ENCODE data around the gene NOP14.

NOP14 gene

DNA sequence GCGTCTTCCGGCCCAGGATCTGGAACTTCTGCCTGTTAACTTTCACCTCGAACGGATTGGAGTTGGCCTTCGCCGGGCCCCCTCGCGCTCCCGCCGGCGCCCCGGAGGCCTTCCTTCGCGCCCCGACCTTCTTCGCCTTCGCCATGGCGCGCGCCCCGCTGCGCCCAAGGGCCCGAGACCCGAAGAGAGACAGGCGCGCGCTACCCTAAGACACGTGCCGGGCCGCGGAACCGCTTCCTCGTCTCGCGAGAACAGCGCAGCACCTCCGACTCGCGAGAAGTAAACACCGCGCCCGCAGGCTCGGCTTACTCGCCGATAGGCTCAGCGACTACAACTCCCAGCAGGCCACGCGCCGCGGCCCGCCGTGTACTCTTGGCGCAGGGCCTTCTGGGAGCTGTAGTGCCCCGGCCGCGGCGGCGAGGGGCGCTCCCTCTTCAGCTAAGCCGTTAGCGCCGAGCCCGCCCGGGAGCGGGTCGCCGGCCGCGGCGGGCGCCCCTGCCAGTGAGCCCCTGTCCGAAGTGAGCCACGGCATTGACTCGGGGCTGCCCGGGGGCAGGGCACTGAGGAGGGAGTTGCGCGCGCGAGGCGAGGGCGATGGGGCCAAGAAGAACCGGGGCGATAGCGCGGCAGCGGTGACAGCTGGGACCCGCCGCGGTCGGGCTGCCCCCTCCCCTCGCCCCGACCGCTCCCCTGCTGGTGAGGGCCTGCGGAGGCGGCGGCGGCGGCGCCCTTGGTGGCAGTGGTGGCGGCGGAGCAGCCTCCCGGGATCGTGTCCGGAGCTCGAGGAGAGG is at the start of gene NOP14, which contains the start of gene GRK4:
Gene NOP14 (minus strand): TSS at position 232 of the 791 bp plus-strand sequence. CDS start 87 bp downstream, at position 145.
Gene GRK4 (plus strand): TSS at position 397 of the 791 bp plus-strand sequence. CDS start 500 bp downstream, outside the sequence.
- TF ChIP-seq, protein P1, sequence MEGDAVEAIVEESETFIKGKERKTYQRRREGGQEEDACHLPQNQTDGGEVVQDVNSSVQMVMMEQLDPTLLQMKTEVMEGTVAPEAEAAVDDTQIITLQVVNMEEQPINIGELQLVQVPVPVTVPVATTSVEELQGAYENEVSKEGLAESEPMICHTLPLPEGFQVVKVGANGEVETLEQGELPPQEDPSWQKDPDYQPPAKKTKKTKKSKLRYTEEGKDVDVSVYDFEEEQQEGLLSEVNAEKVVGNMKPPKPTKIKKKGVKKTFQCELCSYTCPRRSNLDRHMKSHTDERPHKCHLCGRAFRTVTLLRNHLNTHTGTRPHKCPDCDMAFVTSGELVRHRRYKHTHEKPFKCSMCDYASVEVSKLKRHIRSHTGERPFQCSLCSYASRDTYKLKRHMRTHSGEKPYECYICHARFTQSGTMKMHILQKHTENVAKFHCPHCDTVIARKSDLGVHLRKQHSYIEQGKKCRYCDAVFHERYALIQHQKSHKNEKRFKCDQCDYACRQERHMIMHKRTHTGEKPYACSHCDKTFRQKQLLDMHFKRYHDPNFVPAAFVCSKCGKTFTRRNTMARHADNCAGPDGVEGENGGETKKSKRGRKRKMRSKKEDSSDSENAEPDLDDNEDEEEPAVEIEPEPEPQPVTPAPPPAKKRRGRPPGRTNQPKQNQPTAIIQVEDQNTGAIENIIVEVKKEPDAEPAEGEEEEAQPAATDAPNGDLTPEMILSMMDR (IDR thresholded peaks at IDR 0.05) = peak; percentile 30
- Histone ChIP-seq H3K4me3 (peak within 1 kb of the TSS; percentile 96), H3K27ac (peak within 1 kb of the TSS; percentile 82 to 85)
- DNase-seq (ENCODE audit: low spot score) = peak; percentile 98

DNA sequence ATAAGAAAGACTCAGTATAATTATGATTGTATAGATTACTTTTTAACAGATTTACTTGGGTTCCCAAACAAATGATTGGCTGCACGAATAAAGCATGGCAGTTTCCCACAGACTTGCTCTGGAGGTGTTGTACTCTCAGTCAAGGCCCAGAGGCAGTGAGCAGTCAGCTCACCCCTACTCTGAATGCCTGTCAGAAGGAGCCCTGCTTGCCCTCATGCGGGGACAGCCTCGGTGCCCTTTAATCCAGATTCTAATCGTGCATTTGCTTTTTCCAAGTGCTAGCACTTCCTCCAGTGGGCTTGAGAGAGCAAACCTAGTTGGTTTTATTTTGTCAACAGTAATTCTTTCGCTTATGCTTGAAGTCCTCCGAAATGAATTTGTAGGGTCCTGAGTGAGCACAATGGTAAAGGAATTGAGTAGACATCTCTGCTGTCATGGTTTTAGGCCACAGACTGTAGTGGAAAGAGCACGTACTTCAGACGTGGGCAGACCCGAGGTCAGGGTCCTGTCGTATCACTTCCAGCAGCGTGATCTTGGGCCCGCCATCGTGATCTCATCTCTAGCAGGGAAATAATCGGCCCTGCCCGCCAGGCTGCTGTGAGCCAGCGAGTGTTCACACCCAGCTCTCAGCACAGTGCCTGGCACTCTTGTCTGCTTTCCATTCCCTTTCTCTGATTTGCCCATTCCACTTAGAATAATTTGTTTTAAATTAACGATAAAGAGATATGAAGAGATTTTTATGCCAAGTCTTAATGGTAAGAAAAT is 48.4 kb upstream of the NOP14 start:
- DNase-seq (ENCODE audit: low spot score) = no peak
- H3K27ac ChIP-seq = peak overlapping the region in 1 of 2 donors; percentile 32
- TF ChIP-seq, protein P1 (IDR thresholded peaks at IDR 0.05) = no peak
- no peak overlapping the region for H3K4me3 ChIP-seq

DNA sequence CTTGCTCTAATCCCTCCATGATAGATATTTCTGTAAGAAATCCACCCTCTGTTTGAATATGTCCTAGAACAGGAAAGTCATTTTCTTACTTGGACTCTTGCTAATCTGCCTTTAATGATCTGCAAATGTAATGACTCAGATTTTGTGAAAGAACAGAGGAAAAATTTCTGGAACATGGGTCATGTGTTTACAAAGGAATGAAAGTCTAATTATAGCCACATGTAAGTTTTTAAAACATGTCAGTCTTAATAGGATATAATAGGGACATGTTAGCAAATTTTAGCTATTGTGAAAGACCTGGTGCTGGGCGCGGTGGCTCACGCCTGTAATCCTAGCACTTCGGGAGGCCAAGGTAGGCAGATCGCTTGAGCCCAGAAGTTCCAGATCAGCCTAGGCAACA is 47.8 kb upstream of the NOP14 start:
- no peak overlapping the region for H3K4me3 ChIP-seq
- TF ChIP-seq, protein P1 (IDR thresholded peaks at IDR 0.05) = no peak
- H3K27ac ChIP-seq = peak overlapping the region in 1 of 2 donors; percentile 27
- no peak for DNase-seq (ENCODE audit: low spot score)

DNA sequence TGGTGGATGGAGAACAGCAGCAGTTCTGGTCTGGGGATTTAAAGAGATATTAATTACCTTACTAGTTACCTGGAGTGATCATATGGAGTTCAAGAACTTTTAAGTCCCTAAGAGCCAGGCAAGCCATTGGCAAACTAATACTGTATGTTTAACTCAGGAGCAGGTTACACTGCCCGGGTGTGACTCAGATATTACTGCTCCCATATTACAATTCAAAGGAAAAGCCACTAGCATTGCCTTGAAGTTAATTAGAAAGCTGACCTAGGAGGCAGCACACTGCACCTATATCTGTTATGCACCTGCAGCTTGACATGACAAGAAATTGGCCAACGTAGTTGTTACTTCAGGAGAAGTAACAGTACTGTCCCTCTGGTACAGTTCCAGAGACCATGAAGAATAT is 47.4 kb upstream of the NOP14 start:
- peak overlapping the region in 1 of 2 donors; percentile 27 for H3K27ac ChIP-seq
- TF ChIP-seq, protein P1 (IDR thresholded peaks at IDR 0.05) = no peak
- no peak overlapping the region for H3K4me3 ChIP-seq
- no peak for DNase-seq (ENCODE audit: low spot score)

DNA sequence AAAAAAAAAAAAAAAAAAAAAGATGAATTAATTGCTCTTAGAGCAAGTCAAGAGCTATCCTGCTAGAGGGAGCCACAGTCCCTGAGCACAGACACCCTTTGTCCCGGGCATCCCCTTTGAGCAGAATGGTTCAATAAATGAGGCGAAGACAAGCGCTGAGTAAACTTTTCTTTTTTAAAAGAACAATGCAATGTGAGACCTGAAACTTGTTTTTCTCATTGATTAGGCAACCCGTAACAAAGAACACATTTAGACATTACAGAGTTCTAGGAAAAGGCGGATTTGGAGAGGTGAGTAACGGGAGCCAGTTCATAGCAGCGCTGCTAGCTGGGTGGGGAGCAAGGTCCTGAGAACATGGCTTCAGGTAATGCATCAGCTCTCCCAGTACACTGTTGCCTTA is 46.2 kb upstream of the NOP14 start:
- Histone ChIP-seq H3K27ac (no peak overlapping the region), H3K4me3 (no peak overlapping the region)
- TF ChIP-seq, protein P1 (IDR thresholded peaks at IDR 0.05) = no peak
- no peak for DNase-seq (ENCODE audit: low spot score)

DNA sequence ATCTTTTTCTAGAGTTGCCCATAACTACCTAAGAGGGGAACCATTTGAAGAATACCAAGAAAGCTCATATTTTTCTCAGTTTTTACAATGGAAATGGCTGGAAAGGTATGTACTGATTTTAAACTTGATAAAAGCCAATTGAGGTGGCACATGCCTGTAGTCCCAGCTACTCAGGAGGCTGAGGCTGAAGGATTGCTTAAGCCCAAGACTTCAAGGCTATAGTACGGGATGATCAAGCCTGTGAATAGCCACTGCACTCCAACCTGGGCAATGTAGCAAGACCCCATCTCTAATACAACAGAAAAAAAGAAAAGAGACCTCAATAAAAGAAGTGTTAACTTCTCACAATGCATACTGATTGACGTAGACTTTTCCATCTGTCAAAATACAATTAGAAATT is 44.5 kb upstream of the NOP14 start:
- DNase-seq (ENCODE audit: low spot score) = no peak
- TF ChIP-seq, protein P1 (IDR thresholded peaks at IDR 0.05) = no peak
- H3K4me3 ChIP-seq = no peak overlapping the region
- H3K27ac ChIP-seq = no peak overlapping the region

Measured in coronary artery (tissue), 2 donors.